GM18508 (cell line): ENCODE data around the gene NUDT16.
"Not testable (repeated sequence)": the region's sequence is repeated elsewhere in the genome, so short reads cannot be mapped to it uniquely, and the experiment has no call there.

ENCODE experiments used
- ATAC-seq: cut with Tn5 transposase; IDR thresholded peaks from one replicate; pipeline ENCODE4 v1.9.1; 2021; ENCODE audit warnings: moderate number of reproducible peaks; ENCODE audit not compliant: insufficient read depth, unreplicated experiment

Gene NUDT16

GRCh38 chr3:131380821-131381444, 641 bp upstream of the NUDT16 start:
- not testable (repeated sequence) for ATAC-seq

DNA sequence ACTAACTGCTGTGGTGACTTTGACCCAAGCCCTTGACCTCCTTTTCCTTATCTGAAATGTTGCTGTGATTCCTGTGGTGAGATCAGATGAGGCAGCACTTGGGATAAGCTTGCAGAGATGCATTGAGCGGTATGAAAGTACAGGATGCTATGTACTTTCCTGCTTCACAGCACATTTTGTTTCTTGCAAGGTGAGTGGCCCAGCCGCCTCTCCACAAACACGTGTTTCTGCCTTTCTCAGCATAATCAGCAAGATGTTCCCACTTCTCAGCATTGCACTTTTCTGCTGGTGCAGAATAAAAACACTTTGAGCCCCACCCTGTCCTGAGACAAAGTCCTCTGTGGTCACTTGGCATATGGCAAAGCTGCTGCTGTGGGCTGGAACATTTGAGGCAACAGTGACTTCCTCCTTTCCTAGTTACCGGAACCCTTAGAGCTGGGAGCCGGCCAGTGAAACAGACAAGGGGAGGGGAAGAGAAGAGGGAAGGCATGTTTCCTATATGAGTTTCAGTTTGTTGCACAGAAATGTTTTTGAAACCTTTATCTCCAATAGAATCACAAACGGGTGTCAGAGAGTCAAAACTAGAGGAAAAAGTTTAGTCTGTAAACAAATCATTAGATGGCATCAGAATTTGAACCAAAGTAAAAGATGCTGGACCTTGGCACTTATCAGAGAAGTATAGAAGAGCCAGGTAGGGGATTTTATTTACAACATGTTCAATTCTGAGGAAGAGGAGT, 5.0 kb downstream of the NUDT16 start:
- no peak for ATAC-seq

DNA sequence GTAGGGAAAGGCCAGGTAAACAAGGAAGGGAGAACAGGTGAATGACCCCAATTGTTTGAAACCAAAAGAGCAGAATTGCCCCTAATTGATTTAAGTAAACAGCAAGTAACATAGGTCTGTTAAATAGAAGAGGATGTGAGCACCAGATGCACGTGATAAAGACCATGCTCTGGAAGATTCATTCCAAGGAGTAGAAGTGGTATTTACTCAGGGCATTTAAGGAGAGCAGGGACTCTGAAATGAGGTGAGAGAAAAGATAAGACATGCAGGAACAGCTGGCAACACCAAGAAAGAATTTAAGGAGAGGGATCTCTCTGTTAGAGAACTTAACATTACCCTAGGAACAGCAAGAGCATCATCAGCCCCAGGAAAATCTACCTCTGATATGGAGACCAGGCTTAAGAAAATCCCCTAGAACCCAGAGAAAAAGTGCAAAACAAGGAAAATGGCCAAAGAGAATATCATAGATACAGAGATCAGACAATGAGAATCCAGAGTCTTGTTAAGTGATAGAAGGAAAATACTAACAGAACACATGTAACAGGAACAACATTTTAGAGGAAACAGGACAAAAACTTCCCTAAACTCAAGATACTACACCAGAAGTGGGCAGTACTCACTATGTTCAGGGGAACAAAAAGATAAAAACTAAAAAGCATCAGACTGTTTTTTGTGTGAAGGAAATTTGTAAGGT, 6.4 kb downstream of the NUDT16 start:
- no peak for ATAC-seq

GRCh38 chr3:131388490-131388799, 6.9 kb downstream of the NUDT16 start:
- ATAC-seq = no peak

DNA sequence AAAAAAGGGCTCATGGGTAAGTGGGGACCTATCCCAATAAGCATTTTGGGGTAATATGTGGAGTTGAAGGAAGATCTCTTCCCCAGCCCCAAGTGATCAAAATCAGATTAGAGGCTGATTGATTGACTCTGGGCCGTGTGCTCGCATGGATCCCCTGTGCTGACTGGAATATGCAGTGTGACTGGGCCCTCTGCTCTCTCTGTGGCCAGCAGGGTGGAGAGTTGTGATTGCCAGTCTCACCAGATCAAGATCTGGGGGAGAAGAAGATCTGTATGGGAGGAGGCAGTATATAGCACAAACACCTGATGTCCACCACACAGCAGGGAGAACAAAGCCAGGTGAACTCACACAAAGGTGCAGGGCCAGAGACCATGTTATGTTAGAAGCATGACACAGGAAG, 8.8 kb downstream of the NUDT16 start:
- no peak for ATAC-seq

GRCh38 chr3:131393051-131393450, 11.5 kb downstream of the NUDT16 start:
- no peak for ATAC-seq

GRCh38 chr3:131393868-131394267, 12.3 kb downstream of the NUDT16 start:
- no peak for ATAC-seq

GRCh38 chr3:131394400-131394799, 12.8 kb downstream of the NUDT16 start:
- ATAC-seq = no peak

- no peak for ATAC-seq
Observed at GRCh38 chr3:131396170-131396569, 14.6 kb downstream of the NUDT16 start.

- no peak for ATAC-seq
Observed at GRCh38 chr3:131397889-131398288, 16.3 kb downstream of the NUDT16 start.

- no peak for ATAC-seq
Observed at GRCh38 chr3:131401978-131402377, 20.4 kb downstream of the NUDT16 start.

- ATAC-seq = no peak
Observed at GRCh38 chr3:131402391-131403039, 20.9 kb downstream of the NUDT16 start.

GRCh38 chr3:131403216-131403895, 21.8 kb downstream of the NUDT16 start:
- no peak for ATAC-seq

DNA sequence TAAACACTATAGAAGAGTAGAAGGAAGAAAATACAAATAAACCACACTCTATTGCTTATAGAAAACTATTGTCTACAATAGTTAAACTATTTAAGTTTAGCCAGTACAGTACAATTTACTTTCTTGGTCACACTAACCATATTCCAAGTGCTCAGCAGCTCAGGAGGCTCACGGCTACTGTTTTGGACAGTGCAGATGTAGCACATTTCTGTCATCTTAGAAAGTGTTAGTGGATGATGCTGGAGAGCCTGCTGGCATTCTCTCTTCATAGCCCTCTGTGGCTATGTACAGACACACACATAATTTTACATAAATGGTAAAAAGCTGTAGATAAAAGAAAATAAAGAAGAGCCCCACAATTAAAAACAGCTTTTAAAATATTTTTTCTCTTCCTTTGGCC, 23.8 kb downstream of the NUDT16 start:
- no peak for ATAC-seq

DNA sequence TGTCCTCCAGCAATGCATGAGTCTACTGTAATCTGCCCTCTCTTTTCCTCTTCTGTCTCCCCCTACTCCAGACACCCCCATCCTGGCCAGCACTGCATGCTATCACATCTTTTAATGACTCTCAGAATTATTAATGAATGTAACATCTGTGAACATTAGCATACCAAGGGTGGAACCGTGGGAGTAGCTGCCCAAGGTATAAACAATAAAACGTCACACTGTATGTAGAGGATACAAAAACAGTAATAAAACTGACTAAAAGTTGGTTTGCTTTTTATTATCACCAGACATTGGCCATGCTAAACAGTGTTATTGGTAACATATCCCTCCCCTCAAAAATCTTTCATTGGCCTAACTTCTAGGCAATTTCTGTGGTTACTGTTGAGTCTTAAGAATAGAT, 24.7 kb downstream of the NUDT16 start:
- no peak for ATAC-seq

DNA sequence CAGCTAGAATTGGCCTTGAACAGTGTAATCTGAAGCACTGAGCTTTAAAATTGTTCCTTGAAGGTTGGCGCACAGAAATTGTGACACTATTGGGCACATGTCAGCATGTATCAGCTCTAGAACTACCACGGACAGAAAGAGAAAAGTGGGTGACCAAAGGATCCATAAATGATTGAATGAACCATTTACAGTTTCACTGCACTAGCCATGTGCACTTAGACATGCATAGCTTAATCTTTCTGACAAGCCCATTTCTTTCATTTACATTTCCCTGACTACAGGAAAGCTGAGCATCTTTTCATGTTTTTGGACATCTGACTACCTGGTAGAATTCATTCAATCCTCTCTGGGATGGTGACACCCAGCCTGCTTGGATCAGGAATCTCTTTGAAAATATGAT, 36.2 kb downstream of the NUDT16 start:
- no peak for ATAC-seq

DNA sequence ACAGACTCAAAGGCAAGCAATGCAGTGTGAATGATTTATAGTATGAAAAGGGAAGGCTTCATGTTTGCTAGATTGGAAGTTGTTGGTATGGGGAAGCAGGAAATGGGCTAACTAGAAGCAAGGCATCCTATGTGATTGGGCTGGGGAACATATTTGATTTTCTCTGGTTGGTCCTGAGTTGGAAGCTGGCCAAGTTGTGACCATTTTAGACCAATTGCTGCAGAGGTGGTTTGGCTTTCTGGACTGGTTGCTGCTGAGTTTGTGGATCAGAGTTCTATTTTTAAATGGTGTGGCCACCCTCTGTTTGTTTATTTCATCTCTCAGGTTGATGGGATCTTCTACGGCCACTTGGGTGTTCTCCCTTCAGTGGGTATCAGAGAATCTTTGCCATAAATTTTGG, 39.7 kb downstream of the NUDT16 start:
- ATAC-seq = no peak

- ATAC-seq = no peak
Observed at GRCh38 chr3:131421957-131422498, 40.5 kb downstream of the NUDT16 start.

- no peak for ATAC-seq
Observed at GRCh38 chr3:131427226-131427625, 45.7 kb downstream of the NUDT16 start.

- no peak for ATAC-seq
Observed at GRCh38 chr3:131431754-131432153, 50.2 kb downstream of the NUDT16 start.
